22Rv1 (cell line): ENCODE data around the gene SYNDIG1.

Experiments
- H3K27ac ChIP-seq: fragments of 450-650 bp; 2 replicates; pipeline ENCODE4 v1.5.1; 2017
- ZFX ChIP-seq: fragments of 450-650 bp; IDR thresholded peaks from 2 replicates; pipeline ENCODE4 v1.6.1; 2017; ENCODE audit warnings: antibody characterized with exemption, borderline replicate concordance
- TF ChIP-seq, protein P1 (sequence below): fragments of 450-650 bp; IDR thresholded peaks from 2 replicates; pipeline ENCODE4 v1.5.1; 2017; ENCODE audit warnings: mild to moderate bottlenecking

The SYNDIG1 gene

DNA sequence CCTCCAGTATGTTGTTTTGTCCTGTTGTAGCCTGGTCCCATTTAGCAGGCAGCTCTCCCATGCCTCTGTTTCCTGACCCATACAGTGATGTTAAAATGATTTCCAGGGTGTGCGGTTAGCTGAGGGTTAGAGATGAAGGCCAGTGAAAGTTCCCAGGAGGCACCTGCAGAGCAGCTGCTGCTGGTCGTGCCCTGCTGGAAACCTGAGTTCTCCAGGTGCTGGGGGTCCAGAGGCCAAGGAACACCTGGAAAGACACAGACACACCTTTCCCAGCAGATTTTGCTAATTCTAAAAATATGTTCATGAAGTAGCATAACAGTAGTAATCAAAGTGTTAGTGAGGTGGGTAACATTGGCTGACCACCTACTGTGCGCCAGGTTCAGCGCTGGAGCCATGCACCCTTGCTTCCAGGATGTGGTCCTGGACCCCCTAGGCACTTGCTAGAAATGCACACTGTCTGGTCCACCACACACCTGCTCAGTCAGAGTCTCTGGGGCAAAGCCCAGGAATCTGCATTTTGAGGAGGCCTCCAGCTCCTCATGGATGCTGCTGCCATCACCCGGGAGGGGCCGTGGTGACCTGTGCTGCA lies 118.7 kb downstream of the SYNDIG1 start:
- TF ChIP-seq ZFX: no peak
- TF ChIP-seq, protein P1, sequence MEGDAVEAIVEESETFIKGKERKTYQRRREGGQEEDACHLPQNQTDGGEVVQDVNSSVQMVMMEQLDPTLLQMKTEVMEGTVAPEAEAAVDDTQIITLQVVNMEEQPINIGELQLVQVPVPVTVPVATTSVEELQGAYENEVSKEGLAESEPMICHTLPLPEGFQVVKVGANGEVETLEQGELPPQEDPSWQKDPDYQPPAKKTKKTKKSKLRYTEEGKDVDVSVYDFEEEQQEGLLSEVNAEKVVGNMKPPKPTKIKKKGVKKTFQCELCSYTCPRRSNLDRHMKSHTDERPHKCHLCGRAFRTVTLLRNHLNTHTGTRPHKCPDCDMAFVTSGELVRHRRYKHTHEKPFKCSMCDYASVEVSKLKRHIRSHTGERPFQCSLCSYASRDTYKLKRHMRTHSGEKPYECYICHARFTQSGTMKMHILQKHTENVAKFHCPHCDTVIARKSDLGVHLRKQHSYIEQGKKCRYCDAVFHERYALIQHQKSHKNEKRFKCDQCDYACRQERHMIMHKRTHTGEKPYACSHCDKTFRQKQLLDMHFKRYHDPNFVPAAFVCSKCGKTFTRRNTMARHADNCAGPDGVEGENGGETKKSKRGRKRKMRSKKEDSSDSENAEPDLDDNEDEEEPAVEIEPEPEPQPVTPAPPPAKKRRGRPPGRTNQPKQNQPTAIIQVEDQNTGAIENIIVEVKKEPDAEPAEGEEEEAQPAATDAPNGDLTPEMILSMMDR: no peak
- no peak overlapping the region for H3K27ac ChIP-seq

DNA sequence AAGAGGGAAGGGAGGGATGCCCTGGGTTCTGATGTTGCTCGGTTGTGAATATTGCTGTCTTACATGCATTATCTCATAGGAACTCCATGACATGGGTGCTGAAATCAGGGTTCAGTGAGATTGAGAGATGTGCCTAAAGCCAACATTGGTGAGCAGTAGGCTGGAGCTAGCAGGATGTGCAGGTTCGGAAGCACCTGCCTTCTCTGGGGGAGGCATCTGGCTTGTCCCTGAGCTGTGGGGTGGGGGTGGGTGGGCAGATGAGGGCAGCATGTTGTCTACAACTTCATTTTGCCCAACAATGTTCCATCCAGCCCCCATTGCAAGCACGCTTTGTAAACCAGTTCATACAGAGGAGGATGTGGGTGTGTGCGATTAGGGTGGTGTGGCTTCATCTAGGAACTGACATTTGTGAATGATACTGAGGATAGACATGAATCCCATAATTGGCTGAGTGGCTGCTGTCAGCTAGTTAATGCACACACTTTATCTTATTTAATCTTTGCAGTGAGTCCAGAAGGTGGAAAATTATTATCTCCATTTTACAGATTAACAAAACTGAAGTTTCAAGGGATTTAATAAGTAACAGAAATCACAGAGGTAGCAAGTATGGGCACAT lies 119.4 kb downstream of the SYNDIG1 start:
- TF ChIP-seq, protein P1: no peak
- no peak for TF ChIP-seq ZFX
- H3K27ac ChIP-seq: no peak overlapping the region

DNA sequence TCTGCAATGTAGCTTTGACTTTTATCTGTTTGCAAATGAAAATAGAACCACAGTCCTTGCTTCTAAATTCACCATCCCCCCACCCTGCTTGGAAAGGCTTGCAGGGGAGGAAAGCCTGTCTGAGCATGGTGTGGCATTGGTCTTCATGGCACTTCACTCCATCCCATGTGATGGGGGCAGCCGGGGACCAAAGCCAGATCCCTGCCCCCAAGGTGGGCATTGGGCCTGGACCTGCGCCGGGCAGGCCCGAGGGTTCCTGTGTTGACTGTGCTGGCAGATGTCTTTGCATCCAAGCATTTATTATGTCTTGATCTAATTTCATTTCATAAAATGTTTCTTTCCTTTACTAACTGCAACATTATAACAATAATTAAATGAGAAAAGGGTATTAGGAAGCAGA lies 120.0 kb downstream of the SYNDIG1 start:
- TF ChIP-seq, protein P1: no peak
- no peak for TF ChIP-seq ZFX

GRCh38 chr20:24589815-24590177 lies 120.4 kb downstream of the SYNDIG1 start:
- no peak for TF ChIP-seq ZFX
- TF ChIP-seq, protein P1: no peak
- no peak overlapping the region for H3K27ac ChIP-seq

More for the DNA sequence above, 120.0 kb downstream of the SYNDIG1 start:
- H3K27ac ChIP-seq: no peak overlapping the region

GRCh38 chr20:24590178-24590982 lies 121.0 kb downstream of the SYNDIG1 start:
- TF ChIP-seq ZFX: no peak
- TF ChIP-seq, protein P1: no peak

GRCh38 chr20:24597051-24597450 lies 127.6 kb downstream of the SYNDIG1 start:
- TF ChIP-seq, protein P1: no peak
- no peak for TF ChIP-seq ZFX
- no peak overlapping the region for H3K27ac ChIP-seq

More at GRCh38 chr20:24590178-24590982, 121.0 kb downstream of the SYNDIG1 start:
- H3K27ac ChIP-seq: no peak overlapping the region

DNA sequence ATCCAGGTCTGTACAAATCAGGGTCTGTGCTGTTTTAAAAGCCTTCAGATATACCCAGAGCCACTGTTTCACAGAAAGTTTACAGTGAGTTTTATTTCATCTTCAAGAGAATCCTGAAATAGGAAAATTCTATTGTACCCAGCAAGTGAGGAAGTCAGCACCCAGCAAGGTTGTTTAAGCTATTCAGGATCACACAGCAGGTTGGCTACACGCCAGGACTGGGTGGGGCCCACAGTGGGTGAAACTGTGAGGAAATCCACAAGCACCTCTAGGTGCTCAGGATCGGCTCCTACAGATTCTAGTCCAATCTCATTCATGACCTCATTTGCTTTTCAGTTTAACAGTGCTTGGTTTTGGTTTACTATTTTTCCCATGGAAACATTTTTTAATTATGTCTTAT lies 128.9 kb downstream of the SYNDIG1 start:
- TF ChIP-seq ZFX: no peak
- TF ChIP-seq, protein P1: no peak
- no peak overlapping the region for H3K27ac ChIP-seq
